Uterus (tissue), 2 donors: Measurements from ENCODE around the gene KRTAP5-7.

Experiments used
- POLR2A ChIP-seq, 2 donors: fragments of 450-650 bp; IDR thresholded peaks; one replicate each; pipeline ENCODE4 v1.6.1; 2016; ENCODE audit warnings: antibody characterized with exemption in 2 of 2, mild to moderate bottlenecking in 1 of 2, moderate library complexity in 1 of 2
- TF ChIP-seq, protein P1 (sequence below), 4 experiments: fragments of 200-600 bp in 2 of 4; fragments of 450-650 bp in 2 of 4; sonication (generic) in 2 of 4; IDR thresholded peaks; one replicate each; pipeline ENCODE4 v1.5.1; 2016 to 2019; ENCODE audit warnings: antibody characterized with exemption in 4 of 4, mild to moderate bottlenecking in 2 of 4, moderate library complexity in 1 of 4

DNA sequence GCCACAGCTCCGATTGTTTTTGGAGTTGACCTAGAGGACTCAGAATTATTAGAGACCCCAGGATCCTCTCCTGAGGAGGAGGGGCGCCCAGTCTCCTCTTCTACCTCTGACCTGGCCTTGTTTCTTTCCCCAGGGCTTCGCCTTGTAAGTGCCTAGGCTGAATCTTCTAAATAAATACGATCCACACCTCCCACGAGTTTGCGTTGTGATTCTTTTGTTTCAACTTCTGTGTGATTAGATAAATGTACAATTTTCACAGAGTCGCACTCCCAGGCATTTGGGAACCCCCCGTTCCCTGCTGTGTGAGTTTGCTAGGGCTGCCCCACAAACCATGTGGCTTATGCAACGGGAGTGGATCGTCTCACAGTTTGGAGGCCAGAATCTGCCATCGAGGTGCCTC is 11.9 kb downstream of the KRTAP5-7 start:
- TF ChIP-seq, protein P1, sequence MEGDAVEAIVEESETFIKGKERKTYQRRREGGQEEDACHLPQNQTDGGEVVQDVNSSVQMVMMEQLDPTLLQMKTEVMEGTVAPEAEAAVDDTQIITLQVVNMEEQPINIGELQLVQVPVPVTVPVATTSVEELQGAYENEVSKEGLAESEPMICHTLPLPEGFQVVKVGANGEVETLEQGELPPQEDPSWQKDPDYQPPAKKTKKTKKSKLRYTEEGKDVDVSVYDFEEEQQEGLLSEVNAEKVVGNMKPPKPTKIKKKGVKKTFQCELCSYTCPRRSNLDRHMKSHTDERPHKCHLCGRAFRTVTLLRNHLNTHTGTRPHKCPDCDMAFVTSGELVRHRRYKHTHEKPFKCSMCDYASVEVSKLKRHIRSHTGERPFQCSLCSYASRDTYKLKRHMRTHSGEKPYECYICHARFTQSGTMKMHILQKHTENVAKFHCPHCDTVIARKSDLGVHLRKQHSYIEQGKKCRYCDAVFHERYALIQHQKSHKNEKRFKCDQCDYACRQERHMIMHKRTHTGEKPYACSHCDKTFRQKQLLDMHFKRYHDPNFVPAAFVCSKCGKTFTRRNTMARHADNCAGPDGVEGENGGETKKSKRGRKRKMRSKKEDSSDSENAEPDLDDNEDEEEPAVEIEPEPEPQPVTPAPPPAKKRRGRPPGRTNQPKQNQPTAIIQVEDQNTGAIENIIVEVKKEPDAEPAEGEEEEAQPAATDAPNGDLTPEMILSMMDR (IDR thresholded peaks at IDR 0.05): no peak
- no peak for TF ChIP-seq POLR2A (IDR thresholded peaks at IDR 0.05)
